ENCODE measurements around the gene AKR1B1.

The AKR1B1 gene

DNA sequence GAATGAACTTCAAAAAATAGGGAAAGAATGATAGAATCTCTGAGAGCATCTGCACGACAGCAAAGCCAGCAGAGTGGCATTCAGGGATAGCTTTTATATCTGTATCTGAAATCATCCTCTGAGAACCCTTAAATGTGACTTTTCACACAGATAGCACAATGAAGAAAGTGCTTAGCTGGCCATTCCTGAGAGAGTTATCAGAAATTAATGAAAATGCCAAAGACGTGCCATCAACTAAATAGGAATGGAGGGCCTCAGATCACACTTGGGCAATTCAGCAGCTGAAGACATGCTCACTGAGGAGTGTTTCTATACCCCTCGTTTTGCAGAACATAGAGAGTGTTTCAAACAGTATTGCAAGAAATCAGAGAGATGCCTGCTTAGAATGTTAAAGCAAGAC is 51.6 kb downstream of the AKR1B1 start:
- DNase-seq = no peak

DNA sequence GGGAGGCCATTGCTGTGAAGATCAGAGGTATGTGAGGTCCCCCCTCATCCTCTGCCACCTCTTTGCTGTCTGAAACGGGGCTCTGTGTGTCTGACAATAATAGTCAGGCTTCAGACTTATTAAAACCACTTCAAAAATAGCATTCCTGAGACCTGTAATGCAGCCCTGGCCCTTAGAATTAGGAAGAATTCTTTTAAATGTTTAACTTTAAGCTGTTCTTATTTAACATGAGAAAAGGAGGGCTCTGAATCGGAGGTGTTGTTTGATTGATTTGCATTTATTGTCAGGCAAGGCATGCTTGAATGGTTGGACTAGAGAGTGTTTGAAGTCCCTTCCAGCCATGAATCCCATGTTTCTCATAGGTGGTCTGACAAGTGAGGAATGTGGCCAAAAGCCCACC is 52.5 kb downstream of the AKR1B1 start:
- DNase-seq = no peak

DNA sequence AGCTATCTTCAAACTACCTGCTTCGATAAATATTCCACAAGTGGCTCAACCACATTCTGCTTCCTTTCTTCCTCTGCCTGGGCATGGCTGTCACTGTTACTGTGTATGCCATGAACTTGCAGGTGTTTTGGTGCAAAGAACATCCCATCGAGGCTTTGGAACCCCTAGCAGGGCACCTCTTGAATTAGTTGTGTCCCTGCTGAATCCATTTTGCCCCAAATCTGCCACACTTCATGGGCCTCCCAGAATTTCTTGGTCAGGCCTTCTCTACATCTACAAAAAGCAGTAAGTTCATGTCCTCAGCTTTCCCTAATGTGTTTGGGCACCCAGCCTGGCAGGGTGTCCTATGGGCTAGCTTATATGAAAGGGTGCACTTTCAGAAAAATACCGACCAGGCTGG is 53.6 kb downstream of the AKR1B1 start:
- DNase-seq = no peak

DNA sequence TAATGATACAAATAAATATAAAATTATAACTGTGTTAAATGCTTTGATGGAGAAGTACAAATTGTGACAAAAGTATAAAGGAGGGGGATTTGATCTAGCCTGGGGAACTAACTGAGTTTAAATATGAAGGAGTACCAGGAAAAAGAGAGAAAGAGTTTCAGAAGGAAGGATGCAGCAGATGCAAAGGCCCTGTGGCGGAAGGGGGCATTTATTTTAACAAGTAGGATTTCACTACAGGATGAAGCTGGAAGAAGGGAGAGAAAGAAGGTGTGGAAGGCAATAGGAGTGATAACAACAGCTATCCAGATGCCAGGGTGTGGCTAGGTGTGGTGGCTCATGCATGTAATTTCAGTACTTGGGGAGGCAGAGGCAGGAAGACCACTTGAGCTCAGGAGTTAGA is 55.8 kb downstream of the AKR1B1 start:
- no peak for DNase-seq

DNA sequence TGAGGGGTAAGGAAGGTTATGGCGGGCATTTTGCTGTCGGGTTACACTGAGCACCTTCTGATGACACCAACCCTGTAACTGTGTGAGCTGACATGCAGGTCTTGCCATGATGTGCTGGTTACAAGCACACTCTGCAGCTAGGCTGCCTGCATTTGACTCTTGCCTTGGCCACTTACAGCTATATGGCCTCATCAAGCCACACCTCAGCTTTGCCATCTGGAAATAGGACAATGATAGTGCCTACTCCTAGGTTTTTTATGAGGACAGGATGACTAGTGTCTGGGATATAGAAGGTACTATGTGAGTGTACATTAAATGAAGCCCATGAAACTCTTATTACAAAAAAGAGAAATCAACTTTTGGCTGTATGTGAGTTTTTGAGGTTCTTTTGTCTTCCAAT is 58.0 kb downstream of the AKR1B1 start:
- no peak for DNase-seq

DNA sequence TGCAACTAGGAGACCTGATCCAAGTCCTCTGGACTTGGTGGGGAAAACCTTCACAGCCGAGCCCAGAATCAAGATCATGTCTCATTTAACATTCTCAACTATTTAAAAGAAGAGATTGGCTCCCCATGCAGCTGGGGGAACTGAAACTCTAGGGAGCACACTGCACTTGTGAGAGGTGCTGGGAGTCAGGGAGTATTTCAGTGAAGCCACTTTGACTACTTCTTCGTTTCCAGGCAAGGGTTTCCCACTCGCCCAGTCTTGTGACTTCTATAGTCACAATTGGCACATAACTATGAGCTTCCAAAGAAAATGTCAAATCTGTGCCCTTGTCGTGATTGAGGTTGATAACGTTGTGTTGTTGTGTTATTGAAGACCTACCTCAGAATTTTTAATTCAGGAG is 62.9 kb downstream of the AKR1B1 start:
- DNase-seq = no peak

DNA sequence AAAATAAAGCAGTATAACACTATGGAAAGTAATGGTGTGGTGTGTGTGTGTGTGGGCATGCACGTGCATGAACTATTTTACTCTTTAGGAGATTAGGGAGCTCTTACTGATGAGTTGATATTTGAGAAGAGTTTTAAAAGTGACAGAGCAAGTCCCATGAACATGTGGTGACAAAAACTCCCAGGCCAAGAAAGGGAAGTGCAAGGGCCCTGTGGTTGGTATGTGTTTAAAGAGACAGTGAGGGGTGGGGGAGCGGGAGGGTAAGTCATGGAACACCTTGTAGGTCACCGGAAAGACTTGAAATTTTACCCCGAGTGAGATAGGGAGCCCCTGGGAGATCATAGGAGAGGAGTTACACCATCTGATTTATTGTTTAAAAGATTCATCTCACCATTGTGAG is 63.3 kb downstream of the AKR1B1 start:
- no peak for DNase-seq

DNA sequence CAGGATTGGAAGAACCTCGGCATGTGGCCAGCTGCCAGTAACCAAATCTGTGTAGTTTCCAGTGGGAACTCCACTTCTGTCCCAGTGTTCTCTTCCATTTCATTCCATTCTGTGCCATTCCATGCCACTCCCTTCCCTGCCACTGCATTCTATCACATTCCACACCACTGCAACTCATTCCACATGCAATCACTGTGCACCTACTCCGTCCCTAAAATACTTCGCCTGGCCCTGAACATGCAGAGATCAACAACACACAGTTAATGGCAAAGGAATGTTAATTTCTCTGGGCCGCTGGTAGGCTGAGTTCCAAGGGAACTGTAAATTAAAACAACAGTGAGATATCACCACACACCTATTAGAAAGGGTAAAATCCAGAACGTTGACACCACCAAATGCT is 64.8 kb downstream of the AKR1B1 start:
- no peak for DNase-seq
